Measurements from ENCODE around the gene ADARB2. TPM values are rescaled to one million over a fixed set of nuclear protein-coding genes. Genes with fewer than 3 reads are reported as not detected.

Gene ADARB2
- total RNA-seq, 4 donors from 2014 or later: 0.13 to 6.1 (median 0.57) TPM

DNA sequence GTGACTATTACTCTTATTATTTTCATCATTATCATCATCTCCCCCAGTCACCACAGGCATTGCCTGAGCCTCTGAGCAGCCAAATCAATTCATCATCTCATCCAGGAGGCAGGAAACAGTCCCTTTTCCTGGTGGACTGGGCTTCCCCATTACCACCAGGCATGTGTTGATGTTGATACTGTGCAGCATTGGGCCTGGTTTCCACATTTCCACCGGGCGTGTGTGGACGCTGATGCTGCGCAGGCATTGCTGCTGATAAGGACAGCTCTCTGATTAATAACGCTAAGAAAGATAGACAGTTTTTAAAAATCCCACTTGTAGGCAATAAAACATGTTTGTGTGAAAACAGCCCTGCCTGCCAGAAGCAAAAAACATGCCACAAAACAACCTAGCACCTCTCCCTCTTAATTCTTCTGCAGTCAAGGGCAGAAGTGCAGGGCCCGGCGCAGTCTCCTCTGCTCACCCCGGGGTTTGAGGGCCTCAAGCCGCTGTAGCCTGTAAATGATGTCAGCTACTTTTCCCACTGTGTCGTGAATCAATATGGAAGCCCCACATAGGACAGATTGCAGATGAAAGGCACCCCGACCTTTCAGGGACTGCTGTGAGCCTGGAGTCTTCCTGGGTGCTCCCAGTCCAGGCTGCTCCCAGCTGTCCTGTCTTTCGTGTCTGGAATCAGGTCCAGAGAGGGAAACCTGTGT lies 465.1 kb downstream of the ADARB2 start:
- TF ChIP-seq, protein P1, sequence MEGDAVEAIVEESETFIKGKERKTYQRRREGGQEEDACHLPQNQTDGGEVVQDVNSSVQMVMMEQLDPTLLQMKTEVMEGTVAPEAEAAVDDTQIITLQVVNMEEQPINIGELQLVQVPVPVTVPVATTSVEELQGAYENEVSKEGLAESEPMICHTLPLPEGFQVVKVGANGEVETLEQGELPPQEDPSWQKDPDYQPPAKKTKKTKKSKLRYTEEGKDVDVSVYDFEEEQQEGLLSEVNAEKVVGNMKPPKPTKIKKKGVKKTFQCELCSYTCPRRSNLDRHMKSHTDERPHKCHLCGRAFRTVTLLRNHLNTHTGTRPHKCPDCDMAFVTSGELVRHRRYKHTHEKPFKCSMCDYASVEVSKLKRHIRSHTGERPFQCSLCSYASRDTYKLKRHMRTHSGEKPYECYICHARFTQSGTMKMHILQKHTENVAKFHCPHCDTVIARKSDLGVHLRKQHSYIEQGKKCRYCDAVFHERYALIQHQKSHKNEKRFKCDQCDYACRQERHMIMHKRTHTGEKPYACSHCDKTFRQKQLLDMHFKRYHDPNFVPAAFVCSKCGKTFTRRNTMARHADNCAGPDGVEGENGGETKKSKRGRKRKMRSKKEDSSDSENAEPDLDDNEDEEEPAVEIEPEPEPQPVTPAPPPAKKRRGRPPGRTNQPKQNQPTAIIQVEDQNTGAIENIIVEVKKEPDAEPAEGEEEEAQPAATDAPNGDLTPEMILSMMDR (IDR thresholded peaks at IDR 0.05): no peak
- DNase-seq (ENCODE audit: low spot score) (no peak), ATAC-seq (ENCODE audit: low FRiP score) (no peak)

DNA sequence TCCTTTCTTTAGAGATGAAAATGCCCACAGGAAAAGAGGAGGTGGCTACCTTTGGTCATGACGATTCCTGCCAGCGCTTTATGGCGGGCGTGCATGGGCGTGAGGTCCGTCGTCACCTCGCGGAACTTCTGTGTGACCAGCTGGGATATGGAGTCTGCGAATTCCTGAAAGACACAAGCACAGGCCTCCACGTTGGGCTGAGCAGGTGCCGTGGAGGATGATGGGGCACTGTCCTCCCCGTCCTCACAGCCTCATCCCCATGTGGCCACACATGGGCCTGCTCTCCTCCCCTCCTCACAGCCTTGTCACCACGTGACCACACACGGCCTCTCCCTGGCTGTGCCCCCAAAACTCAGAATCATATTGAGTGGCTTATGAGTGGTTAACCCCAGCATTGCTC lies 466.4 kb downstream of the ADARB2 start:
- DNase-seq (ENCODE audit: low spot score): no peak
- no peak for ATAC-seq (ENCODE audit: low FRiP score)
- TF ChIP-seq, protein P1 (IDR thresholded peaks at IDR 0.05): no peak

DNA sequence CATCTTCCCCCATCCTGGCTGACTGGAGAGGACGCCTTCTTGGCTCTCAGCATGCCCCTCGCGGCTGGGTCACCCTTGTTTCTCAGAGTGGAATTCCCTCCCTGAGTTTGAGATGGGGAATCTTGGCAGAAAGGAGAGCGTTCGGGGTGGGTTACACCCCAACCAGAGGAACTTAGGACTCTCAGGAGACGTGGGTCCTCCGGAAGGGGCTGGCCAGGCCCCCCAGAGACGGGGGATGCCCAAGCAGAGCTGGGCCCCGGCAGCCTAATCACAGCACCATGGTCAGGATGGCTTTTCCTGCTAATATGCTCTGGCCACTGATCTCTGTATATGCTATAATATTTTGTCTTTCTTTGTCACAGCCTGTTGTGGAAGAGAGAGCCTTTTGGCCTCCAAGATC lies 466.8 kb downstream of the ADARB2 start:
- ATAC-seq (ENCODE audit: low FRiP score): no peak
- TF ChIP-seq, protein P1 (IDR thresholded peaks at IDR 0.05): no peak
- no peak for DNase-seq (ENCODE audit: low spot score)

DNA sequence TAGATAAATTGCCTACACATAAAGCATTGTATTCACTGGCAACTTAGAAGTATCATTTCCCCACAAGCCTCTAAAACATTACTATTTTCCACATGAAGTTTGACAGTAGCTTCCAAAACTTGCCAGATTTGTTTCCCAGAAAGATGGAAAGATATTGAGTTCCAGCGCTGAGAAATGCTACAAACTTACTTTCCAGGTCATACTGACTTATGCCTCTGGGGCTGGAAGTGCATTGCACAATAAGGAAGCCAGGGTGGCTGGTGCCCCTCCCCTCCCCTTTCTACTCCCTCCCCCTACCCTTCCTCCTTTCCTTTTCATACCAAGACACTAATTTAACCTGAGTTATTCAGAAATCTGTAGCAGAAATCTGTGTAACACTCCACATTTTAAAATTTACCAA lies 468.5 kb downstream of the ADARB2 start:
- ATAC-seq (ENCODE audit: low FRiP score) (no peak), DNase-seq (ENCODE audit: low spot score) (no peak)
- TF ChIP-seq, protein P1 (IDR thresholded peaks at IDR 0.05): no peak

DNA sequence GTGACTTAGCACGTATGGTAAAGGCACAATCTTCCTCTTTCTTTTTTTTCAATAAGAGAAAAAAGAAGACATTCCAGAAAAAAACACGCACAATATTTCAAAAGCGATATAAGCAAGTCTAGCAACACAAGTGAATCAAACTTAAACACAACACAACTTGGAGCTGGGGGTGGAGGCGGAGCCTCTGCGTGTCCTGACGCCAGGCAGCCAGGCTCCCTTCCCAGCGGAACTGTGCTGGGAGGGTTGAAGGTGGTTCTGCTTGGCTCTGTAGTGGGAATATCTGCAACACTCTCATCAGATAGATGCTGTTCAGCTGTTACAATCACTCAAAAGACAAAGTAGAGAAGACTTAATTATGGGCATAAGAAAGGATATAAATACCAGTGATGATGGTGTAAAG lies 469.8 kb downstream of the ADARB2 start:
- no peak for DNase-seq (ENCODE audit: low spot score)
- TF ChIP-seq, protein P1 (IDR thresholded peaks at IDR 0.05): no peak
- ATAC-seq (ENCODE audit: low FRiP score): no peak

DNA sequence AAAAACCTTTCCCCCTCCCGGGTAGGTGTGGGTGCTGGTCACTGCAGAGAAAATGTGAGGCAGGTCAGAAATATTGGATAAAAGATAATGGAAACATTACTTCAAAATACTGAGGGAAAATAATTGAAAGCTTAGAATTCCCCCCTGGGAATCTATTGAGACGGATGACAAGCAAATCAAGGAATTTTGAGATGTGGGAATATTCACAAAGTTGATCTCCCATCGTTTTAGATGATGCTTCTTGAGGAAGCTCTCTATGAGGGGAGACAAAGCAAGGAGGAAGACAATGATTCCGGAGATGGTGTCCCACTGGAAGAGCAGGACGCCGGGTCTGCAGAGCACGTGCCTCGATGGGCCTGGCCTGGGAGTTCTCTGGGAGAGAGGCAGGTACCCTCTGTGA lies 470.2 kb downstream of the ADARB2 start:
- DNase-seq (ENCODE audit: low spot score) (no peak), ATAC-seq (ENCODE audit: low FRiP score) (no peak)
- TF ChIP-seq, protein P1 (IDR thresholded peaks at IDR 0.05): no peak

DNA sequence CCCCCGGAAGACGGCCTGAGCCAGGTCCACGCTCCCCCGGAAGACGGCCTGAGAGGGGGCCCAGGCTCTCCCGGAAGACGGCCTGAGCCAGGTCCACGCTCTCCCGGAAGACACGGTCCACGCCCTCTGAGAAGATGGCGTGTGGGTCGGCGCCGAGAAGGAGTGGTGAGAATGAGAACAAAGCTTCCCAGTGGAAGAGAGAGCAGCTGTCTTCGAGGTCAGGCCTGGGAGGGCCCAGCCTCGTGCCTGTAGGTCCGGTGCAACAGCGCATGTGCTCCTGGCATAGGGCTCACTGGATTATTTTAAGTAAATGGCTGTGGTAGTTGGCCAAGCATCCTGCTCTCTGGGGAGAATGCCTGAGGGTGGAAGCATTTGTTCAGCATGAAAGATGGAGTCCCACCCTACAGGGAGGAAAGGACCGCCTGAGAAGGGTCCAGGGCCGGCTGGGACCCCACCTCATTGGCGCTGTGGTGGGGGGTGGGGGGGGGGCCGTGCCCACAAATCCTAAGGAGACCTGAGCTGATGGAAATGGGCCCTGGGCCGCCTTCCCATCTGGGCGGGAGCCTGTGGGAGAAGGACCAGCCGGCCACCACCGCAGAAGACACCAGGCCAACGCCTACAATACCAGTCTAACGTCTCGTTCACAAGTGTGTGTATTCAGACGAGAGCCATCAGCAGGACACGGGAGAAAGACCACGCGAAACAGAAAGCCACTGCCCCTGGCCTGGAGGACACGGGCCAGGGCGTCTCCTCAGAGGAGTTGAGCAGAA lies 471.1 kb downstream of the ADARB2 start:
- no peak for DNase-seq (ENCODE audit: low spot score)
- TF ChIP-seq, protein P1 (IDR thresholded peaks at IDR 0.05): no peak
- ATAC-seq (ENCODE audit: low FRiP score): no peak
